ENCODE results near the gene ANHX.

GRCh38 chr12:133233006-133233405 lies 2.7 kb downstream of the ANHX start:
- TF ChIP-seq POLR2A (IDR thresholded peaks at IDR 0.05) (no peak), CTCF (IDR thresholded peaks at IDR 0.05) (no peak)
